NB4 (cell line): ENCODE data around the gene TUFM.

Experiments used
- MYC ChIP-seq: IDR thresholded peaks from 2 replicates; pipeline ENCODE4 v1.6.1; 2011; ENCODE audit warnings: low read depth, low read length
- TF ChIP-seq, protein P1 (sequence below): IDR thresholded peaks from one replicate; pipeline ENCODE4 v1.5.1; 2012; ENCODE audit warnings: low read depth, low read length
- TF ChIP-seq, protein P2 (sequence below): IDR thresholded peaks from 2 replicates; pipeline ENCODE4 v1.6.1; 2011; ENCODE audit warnings: low read depth, low read length

DNA sequence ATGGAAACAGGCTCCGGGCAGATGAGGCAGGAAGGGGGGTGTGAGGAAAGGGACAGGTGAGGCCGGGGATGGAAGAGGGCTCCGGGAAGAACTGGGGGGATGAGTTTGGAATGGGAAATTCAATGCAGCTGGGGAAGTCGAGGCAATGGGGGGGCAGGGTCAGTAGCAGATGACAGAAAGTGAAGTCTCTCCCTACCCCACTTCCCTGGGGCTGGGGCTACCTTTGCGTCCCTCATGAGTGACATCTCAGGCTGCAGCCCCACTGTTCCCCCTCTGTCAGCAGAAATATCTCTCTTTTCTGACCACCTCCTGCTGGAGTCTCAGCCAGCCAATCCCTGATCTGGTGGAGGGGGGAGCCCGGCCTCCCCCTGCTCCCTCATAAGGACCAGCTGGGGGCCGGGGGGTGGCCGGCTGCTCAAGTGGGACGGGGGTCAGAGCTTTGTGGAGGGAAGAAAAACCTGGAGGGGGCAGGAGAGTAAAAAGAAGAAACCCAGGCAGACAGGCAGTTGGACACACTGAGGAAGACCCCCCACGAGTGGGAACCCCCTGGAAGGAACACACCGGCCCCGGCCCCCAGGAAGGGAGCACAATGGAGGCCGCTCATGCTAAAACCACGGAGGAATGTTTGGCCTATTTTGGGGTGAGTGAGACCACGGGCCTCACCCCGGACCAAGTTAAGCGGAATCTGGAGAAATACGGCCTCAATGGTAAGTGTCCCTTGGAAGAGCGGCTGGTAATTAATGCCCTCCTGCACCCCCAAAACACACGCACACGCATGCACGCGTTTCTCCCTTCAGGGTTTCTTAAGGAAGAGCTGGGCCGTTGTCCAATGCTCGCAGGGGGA lies 32.2 kb upstream of the TUFM start, which contains the start of gene ATP2A1:
- no peak for TF ChIP-seq MYC
- TF ChIP-seq, protein P1, sequence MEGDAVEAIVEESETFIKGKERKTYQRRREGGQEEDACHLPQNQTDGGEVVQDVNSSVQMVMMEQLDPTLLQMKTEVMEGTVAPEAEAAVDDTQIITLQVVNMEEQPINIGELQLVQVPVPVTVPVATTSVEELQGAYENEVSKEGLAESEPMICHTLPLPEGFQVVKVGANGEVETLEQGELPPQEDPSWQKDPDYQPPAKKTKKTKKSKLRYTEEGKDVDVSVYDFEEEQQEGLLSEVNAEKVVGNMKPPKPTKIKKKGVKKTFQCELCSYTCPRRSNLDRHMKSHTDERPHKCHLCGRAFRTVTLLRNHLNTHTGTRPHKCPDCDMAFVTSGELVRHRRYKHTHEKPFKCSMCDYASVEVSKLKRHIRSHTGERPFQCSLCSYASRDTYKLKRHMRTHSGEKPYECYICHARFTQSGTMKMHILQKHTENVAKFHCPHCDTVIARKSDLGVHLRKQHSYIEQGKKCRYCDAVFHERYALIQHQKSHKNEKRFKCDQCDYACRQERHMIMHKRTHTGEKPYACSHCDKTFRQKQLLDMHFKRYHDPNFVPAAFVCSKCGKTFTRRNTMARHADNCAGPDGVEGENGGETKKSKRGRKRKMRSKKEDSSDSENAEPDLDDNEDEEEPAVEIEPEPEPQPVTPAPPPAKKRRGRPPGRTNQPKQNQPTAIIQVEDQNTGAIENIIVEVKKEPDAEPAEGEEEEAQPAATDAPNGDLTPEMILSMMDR = no peak
- TF ChIP-seq, protein P2, sequence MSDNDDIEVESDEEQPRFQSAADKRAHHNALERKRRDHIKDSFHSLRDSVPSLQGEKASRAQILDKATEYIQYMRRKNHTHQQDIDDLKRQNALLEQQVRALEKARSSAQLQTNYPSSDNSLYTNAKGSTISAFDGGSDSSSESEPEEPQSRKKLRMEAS = no peak
